A204.1 (cell line): ENCODE results near the gene WNT3A.

Experiments used
- FAIRE-seq: peaks from 2 replicates; lab custom pipeline; 2012; peaks lifted over from hg19 to GRCh38; lab: Jason Lieb, UNC

The WNT3A gene

DNA sequence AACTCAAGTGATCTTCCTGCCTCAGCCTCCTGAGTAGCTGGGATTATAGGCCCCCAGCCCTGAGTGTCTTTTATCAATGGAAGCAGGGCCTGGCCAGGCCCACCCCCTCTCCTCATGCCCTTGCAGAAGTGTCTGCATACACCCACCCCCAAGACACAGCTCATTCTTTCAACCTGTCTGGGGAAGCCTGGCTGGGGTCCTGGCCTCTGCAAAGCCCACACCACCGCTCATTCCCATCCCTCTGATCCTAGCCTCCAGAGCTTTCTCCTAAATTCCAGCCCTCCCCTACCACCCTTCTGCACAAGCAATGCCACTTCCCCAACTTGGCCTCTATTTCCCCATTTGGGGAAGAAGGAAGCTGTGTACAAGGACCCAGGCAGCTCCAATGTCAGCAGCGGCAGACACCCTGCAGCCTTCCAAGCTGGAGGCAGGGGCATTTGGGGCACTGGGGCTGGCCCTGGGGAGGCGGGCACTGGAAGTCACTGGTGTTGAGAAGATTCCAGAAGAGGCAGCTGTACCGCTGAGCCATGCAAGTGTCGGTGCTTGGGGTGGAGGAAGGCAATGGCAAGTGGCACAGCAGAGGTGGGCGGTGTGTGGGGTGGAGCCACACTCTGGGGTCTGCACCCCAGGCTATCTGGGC is 42.0 kb downstream of the WNT3A start:
- FAIRE-seq, result no peak

DNA sequence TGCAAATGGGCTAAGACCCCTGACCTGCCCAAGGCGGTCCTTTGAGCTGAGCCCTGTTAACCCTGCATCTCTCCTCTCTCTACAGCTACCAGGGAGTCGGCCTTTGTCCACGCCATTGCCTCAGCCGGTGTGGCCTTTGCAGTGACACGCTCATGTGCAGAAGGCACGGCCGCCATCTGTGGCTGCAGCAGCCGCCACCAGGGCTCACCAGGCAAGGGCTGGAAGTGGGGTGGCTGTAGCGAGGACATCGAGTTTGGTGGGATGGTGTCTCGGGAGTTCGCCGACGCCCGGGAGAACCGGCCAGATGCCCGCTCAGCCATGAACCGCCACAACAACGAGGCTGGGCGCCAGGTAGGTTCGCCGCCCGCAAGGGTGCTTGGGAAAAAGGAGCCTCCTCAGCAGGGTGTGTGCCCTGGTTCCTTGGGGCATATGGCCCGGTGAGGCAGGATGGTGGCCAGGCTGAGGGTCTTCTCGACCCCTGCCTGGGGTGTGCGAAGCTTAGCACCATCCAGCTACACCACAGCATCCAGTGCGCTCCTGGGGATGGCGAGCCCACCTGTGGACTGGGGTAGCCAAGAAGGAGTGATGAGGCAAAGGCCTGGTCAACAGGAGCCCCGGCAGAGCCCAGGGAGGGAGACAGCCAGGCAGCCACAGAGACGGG is 43.9 kb downstream of the WNT3A start:
- no peak for FAIRE-seq

DNA sequence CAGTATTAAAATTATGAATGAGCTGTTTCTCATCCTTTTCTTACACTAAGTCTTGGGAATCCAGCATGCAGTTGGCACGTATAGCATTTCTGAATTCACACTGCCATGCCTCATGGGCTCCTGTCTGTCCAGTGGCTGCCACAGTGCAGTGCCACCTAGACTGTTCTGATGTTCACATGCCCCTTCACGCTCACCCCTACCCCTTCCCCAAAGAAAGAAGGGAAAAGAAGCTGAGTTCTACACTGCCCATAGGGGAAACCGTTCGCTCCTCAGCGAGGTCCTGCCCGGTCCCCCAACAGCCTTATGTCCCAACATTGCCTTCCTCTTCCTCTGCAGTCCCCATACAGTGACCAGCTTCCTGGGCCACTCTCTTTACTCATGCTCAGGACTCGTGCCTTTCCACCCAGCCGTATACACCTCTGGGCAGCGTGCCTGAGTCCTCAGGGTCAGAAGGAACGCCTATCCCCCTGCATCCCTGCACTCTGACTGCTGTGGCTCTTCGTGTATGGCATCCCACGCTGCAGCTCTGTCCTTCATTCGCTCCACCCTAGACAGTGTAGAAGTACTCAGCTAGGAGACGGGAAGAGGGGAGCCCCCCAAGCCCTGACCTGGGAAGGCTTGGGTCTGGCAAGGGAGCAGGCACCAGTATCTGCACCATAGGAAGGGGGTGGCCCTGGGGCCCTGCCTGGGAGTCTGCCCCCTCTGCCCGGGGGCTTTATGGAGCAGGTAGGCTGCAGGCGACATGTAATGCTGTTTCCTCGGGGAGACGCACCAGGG is 51.6 kb downstream of the WNT3A start:
- FAIRE-seq, result no peak

DNA sequence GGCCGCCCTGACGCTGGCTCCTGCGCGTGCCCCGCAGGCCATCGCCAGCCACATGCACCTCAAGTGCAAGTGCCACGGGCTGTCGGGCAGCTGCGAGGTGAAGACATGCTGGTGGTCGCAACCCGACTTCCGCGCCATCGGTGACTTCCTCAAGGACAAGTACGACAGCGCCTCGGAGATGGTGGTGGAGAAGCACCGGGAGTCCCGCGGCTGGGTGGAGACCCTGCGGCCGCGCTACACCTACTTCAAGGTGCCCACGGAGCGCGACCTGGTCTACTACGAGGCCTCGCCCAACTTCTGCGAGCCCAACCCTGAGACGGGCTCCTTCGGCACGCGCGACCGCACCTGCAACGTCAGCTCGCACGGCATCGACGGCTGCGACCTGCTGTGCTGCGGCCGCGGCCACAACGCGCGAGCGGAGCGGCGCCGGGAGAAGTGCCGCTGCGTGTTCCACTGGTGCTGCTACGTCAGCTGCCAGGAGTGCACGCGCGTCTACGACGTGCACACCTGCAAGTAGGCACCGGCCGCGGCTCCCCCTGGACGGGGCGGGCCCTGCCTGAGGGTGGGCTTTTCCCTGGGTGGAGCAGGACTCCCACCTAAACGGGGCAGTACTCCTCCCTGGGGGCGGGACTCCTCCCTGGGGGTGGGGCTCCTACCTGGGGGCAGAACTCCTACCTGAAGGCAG is 52.3 kb downstream of the WNT3A start:
- no peak for FAIRE-seq

DNA sequence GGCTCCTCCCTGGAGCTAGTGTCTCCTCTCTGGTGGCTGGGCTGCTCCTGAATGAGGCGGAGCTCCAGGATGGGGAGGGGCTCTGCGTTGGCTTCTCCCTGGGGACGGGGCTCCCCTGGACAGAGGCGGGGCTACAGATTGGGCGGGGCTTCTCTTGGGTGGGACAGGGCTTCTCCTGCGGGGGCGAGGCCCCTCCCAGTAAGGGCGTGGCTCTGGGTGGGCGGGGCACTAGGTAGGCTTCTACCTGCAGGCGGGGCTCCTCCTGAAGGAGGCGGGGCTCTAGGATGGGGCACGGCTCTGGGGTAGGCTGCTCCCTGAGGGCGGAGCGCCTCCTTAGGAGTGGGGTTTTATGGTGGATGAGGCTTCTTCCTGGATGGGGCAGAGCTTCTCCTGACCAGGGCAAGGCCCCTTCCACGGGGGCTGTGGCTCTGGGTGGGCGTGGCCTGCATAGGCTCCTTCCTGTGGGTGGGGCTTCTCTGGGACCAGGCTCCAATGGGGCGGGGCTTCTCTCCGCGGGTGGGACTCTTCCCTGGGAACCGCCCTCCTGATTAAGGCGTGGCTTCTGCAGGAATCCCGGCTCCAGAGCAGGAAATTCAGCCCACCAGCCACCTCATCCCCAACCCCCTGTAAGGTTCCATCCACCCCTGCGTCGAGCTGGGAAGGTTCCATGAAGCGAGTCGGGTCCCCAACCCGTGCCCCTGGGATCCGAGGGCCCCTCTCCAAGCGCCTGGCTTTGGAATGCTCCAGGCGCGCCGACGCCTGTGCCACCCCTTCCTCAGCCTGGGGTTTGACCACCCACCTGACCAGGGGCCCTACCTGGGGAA is 53.0 kb downstream of the WNT3A start:
- no peak for FAIRE-seq

DNA sequence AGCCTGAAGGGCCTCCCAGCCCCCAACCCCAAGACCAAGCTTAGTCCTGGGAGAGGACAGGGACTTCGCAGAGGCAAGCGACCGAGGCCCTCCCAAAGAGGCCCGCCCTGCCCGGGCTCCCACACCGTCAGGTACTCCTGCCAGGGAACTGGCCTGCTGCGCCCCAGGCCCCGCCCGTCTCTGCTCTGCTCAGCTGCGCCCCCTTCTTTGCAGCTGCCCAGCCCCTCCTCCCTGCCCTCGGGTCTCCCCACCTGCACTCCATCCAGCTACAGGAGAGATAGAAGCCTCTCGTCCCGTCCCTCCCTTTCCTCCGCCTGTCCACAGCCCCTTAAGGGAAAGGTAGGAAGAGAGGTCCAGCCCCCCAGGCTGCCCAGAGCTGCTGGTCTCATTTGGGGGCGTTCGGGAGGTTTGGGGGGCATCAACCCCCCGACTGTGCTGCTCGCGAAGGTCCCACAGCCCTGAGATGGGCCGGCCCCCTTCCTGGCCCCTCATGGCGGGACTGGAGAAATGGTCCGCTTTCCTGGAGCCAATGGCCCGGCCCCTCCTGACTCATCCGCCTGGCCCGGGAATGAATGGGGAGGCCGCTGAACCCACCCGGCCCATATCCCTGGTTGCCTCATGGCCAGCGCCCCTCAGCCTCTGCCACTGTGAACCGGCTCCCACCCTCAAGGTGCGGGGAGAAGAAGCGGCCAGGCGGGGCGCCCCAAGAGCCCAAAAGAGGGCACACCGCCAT is 53.8 kb downstream of the WNT3A start:
- FAIRE-seq, result no peak

DNA sequence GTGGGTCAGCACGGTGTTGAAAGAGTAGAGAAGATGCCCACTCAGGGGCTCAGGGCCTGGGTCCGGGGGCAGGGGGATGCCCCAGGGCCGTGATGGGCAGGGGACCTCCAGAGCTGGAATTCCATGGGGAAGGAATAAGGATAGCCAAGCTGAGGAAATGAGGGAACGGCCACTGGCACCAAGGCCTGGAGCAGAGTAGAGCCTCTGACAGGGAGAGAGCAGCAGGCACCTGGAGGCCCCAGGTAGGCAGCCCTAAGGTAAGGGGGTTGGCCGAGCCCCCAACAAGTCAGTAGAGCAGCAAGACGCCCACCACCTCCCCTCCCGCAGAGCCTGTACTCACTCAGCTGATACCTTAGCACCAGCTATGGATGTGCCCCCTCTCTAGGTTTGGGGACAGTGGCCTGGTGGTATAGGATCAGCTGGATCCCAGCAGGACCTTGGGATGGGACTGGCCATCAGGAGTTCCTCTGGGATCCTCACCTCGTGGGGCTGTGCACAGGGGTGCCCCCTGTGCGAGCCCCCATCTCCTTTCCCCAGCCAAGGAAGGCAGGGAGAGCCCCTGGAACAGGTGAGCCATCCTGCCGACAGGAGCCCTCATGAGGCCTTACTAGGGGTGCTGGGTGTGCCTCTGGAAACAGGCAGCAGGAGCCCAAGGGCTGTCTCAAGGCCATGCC is 54.8 kb downstream of the WNT3A start:
- FAIRE-seq, result no peak

DNA sequence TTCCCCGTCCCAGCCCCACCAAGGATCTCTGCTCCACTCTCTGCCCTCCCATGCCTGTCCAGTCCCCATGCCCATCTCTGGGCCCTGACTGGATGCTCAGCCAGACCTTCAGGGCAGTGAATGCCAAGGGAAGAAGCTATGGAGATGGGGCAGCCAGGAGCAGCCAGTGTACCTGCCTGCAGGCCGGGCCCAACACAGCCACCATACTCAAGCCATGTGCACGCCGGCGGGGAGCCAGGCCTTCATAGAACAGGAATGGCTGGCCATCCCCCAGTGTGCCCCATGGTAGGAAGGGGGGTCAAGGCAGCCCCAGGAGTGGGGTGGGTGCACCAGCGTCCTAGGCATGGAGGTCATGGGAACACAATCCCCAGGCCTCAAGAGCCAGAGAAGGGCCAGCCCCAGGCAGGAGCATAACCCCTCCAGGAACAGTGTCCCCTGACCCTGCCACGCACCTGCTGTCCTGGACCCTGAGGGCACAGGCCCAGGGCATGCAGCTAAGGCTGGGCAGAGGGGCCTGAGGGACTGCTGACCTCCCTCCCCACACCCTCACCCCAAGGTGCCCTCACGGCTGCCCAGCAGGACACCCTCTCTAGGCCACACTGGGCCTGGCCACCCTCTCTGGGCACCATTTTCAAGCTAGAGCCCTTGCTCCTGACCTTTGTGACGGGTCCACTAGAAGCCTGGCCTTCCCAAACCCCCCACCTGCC is 55.4 kb downstream of the WNT3A start:
- no peak for FAIRE-seq

DNA sequence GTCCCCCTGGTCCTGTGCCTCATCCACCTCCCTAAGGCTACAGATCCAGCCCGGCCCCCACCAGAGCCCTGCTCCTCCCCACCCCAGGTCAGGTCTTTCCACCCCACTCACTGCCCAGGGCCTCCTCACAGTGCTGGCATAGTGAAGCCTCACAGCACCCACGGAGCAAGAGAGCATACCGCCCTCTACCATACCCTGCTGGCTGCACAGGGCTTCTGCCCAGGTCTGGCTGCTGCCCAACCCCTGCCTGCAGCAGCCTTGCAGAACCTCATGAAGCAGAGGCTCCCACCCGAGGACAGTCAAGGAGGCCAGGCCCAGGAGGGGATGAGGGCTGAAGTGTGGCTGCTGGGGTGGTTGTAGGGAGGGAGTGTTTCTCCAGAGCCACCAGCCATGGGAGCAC is 56.0 kb downstream of the WNT3A start:
- FAIRE-seq, result no peak

DNA sequence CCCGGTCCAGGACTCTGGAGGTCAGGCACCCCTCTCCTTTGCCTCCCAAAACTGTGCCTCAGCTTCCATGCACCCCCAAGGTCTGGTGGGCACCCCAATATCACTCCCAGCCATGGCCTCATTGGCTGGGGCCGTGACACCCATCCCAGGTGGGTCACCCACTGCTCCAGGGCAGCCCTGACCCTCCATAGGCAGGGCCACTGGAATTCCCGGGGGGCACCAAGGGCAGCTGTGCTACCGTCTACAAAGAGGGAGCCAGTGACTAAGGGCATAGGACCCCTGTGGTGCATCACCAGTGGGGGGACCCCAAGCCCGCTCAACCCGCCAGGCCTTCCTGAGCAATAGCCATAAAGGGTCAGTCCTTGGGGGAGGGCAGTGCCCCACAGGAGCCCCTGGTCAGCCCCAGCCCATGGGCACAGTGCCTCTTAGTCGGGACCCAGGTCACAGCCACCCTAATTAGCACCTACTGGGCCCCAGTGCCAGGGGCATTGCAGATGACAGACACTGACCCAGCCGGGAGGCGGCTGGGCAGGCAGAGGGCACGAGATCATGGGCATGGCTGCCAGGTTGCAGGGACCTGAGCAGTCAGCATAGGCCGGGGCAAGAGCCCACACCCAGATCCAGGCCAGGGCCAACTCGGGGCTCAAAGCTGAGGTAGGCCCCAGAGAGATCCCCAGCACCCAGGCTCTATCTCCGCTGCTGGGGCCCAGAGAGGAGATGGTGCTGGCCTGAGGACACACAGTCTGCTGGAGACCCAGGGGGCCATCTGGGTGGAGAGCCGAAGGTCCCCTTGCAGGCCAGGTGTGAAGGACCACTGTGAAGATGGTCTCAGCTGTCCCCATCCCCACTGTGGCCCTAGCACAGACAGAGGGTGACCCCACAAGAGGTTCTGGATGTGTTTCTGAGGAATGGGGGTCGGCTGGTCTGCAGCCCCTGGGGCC is 56.7 kb downstream of the WNT3A start:
- no peak for FAIRE-seq

DNA sequence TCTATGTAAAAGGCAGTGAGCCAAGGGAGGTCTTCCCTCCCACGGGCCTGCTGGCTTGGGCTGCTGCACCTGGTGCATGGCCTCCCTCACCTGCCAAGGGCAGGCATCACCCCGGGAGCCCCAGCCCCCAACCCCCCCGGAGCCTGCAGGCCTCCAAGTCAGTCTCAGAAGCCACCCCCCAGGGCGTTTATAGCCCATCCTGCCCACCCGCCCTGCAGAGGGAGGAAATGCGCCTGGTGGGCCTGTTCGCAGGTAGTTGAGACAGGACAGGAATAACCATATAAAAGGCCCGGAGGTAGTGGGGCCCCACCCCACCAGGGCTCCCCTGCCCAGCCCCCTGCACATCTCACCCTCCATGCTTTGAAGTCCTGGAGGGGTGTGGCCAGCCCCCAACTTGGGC is 57.5 kb downstream of the WNT3A start:
- no peak for FAIRE-seq

DNA sequence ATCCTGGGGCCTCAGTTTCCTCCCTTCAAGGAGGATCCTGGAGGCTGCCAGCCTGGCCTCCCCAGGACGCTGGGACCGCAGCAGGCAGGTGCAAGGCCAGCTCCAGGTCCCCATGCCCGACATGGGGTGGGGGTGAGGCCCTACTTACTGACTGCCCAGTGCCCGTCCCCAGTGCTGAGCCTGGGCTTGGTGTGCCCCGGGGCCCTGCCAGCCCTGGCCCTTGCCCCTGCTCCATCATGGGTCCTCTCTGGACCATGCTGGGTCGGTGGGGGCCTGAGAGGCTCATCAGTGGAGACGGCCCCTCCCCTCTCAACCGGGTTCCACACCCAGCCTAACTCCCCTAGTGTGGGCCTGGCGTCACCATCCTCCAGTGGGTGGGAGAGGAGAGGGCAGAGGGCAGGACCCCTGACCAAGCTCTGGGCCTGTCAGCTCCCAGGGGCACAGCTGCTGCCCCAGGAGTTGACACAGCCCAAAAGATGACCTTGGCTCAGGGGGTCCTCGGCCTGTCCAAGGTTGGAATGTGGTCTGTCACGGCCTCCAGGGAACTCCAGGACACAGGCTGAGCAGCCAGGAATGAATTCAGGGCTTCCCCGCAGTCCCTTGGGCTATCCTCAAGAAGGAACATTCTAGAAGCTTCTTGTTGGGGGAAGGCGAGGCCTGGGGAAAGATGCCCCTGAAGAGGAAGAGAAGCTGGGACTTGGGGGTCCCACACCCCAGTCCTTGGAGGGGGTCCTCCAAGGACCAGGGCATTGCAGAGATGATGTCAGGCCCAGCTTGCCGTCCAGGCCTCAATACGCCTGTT is 58.1 kb downstream of the WNT3A start:
- FAIRE-seq, result no peak

DNA sequence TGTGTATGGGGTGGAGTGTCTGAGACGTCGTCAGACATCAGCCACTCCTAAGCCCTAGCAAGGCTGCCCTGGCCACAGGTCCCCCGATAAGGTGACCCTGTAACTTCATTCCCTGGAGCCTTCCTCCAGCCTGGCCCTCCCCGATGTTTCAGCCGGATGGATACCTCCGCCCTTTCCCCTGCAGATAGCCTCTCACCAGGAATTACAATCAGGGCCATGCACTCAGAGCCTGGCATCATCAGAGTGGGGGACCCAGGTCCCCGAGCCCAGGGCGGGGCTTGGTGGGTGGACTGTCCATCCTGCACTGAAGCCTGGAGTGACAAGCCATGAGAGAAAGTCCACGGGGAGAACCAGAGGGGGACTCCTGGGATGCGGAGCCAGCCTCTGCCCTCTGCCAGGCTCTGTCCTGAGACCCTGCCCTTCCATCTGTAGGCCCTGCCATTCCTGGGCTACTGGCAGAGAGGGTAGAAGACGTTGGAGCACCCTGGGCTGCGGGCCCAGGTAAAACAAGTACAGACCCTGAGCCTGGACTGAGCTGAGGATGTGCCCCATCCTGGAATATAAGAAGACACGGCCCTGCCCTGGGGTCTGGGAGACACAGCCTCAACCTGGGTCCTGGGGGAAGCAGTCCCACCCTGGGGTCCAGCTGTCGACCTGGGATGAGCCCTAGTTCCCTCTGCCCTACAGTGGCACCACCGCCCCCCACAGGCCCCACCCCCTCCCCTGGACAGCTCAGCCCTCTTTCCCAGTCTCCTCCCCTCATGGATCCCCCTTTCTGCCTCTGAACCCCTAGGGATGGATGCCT is 58.9 kb downstream of the WNT3A start:
- no peak for FAIRE-seq

DNA sequence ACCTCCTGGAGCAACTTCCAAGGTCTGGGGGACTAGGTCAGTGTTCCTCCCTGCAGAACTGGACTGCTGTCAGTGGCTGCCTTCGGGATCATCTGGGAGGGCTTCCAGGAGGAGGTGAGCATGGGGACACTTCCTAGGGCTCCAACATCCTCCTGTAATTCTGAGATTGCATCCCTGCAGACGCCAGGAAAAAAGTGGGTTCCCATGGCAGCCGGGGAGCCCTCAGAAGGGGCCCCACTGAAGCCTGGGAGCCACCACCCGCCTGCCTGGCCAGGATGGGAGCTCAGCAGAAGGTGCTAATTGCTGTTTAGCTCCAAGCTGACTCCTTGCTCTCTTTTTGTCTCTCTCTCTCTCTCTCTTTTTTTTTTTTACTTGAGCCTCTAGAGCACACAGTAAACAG is 59.6 kb downstream of the WNT3A start:
- FAIRE-seq, result no peak

DNA sequence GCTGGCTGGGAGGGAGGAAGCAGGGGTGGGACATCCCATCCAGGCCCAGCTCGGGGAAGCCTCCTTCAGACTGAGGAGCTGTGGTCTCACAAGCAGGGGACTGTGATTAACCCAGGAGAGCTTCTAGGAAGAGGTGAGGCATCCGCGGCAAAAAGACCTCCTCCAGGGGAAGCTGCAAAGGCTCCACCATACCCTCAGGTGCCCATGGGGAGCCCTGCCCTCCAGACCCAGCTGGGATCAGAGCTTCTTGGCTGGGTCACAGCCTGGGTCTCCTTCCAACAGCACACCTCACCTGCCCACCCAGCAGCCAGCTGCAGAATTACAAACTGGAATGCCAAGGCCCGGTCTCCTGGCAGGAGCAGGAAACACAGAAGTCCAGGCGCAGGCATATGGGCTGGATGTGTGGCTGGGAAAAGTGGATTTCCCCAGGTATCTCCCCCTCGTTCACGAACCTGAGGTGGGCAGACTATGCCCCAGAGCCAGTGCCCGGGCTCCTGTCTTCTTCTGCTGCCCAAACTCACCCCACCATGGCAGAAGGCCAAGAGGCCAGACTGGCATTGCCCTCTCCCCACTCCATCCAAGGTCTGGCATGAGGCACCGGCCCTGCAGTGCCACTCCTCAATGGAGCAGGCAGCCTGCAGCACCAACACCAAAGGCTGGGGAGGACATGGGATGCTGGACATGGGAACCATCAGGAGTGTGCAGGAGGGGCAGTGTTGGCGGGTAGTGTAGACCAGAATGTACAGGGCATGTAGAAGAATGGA is 60.3 kb downstream of the WNT3A start:
- FAIRE-seq, result no peak

DNA sequence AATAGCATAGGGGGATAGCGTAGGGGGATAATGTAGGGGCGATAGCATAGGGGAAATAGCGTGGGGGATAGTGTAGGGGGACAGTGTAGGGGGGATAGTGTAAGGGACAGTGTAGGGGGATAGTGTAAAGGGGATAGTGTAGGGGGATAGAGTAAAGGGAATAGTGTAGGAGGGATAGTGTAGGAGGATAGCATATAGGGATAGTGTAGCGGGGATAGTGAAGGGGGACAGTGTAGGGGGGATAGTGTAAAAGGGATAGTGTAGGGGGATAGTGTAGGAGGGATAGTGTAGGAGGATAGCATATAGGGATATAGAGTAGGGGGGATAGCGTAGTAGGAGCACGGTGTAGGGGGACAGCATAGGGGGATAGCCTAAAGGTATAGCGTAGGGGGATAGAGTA is 61.6 kb downstream of the WNT3A start:
- no peak for FAIRE-seq

DNA sequence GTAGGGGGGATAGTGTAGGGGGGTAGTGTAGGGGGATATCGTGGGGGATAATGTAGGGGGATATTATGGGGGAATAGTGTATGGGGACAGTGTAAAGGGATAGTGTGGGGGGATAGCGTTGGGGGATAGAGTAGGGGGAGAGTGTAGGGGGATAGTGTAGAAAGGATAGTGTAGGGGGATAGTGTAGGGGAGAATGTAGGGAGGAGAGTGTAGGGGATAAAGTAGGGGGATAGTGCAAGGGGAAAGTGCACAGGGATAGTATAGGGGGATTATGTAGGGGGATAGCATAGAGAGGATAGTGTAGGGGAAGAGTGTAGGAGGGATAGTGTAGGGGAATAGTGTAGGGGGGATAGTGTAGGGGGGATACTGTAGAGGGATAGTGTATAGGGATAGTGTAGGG is 63.4 kb downstream of the WNT3A start:
- no peak for FAIRE-seq
